PC-3 (cell line): Measurements from ENCODE around the gene KIF5C. TPM values are rescaled to one million over a fixed set of nuclear protein-coding genes. Genes with fewer than 3 reads are reported as not detected.

ENCODE experiments used
- ATAC-seq: fragments of 200-7000 bp; cut with Tn5 transposase; 2 replicates; pipeline ENCODE4 v1.9.1; 2020; ENCODE audit warnings: mild to moderate bottlenecking, moderate library complexity
- BruUV-seq: library from RNA; stranded (reverse); fragments of 400-500 nt; replicated peaks from 2 replicates; lab custom pipeline; 2021; lab: Mats Ljungman, UMichigan
- CTCF ChIA-PET: fragments of 300-600 bp; sonication (Branson Sonifier 250); formaldehyde crosslinking; loops from one replicate; lab custom pipeline; 2022; ENCODE audit warnings: antibody characterized with exemption; lab: Charles Lee
- POLR2A ChIA-PET: fragments of 300-600 bp; sonication (Branson Sonifier 250); formaldehyde crosslinking; loops from one replicate; lab custom pipeline; 2022; ENCODE audit warnings: antibody characterized with exemption; ENCODE audit not compliant: unreplicated experiment; lab: Charles Lee
- DNase-seq: peaks from one replicate; pipeline ENCODE4 v3.0.0-alpha.2; 2015
- H2AFZ ChIP-seq: fragments of 300-600 bp; sonication (generic); 2 replicates; pipeline ENCODE4 v1.6.0; 2016; ENCODE audit warnings: antibody characterized with exemption, low read length
- H3F3A ChIP-seq: fragments of 300-600 bp; sonication (generic); one replicate; pipeline ENCODE4 v1.6.0; 2017; ENCODE audit warnings: antibody characterized with exemption, low read length, control low read depth, mild to moderate bottlenecking; ENCODE audit not compliant: unreplicated experiment
- H3K27ac ChIP-seq: fragments of 300-600 bp; sonication (generic); 2 replicates; pipeline ENCODE4 v1.5.1; 2016; ENCODE audit warnings: mild to moderate bottlenecking, low read length
- H3K27me3 ChIP-seq: fragments of 300-600 bp; sonication (generic); 2 replicates; pipeline ENCODE4 v1.6.1; 2016; ENCODE audit warnings: low read length, mixed read lengths
- H3K36me3 ChIP-seq: fragments of 300-600 bp; sonication (generic); 2 replicates; pipeline ENCODE4 v1.6.1; 2016; ENCODE audit warnings: low read depth, mixed run types, low read length, mixed read lengths
- H3K4me1 ChIP-seq: fragments of 300-600 bp; sonication (generic); 2 replicates; pipeline ENCODE4 v1.5.1; 2016; ENCODE audit warnings: low read length; ENCODE audit not compliant: insufficient read depth
- H3K4me2 ChIP-seq: fragments of 300-600 bp; sonication (generic); 2 replicates; pipeline ENCODE4 v1.6.0; 2016; ENCODE audit warnings: low read length
- H3K4me3 ChIP-seq: fragments of 300-600 bp; sonication (generic); 2 replicates; pipeline ENCODE4 v1.5.1; 2016; ENCODE audit warnings: mild to moderate bottlenecking, low read length, mixed read lengths
- H3K79me2 ChIP-seq: fragments of 300-600 bp; sonication (generic); 2 replicates; pipeline ENCODE4 v1.6.1; 2017; ENCODE audit warnings: low read length, mixed read lengths
- H3K9ac ChIP-seq: fragments of 300-600 bp; sonication (generic); 2 replicates; pipeline ENCODE4 v1.6.0; 2016; ENCODE audit warnings: mild to moderate bottlenecking, low read length
- H3K9me2 ChIP-seq: fragments of 300-600 bp; sonication (generic); replicated peaks from 2 replicates; pipeline ENCODE4 v1.6.1; 2016; ENCODE audit warnings: mixed run types, low read length, mixed read lengths
- H3K9me3 ChIP-seq: fragments of 300-600 bp; sonication (generic); 2 replicates; pipeline ENCODE4 v1.6.1; 2016; ENCODE audit warnings: low read length, mixed read lengths
- H4K20me1 ChIP-seq: fragments of 300-600 bp; sonication (generic); 2 replicates; pipeline ENCODE4 v1.6.1; 2016; ENCODE audit warnings: low read length, mixed read lengths
- EZH2 ChIP-seq: fragments of 300-600 bp; sonication (generic); IDR thresholded peaks from one replicate; pipeline ENCODE4 v1.6.1; 2017; ENCODE audit warnings: antibody characterized with exemption, mild to moderate bottlenecking, low read length; ENCODE audit not compliant: unreplicated experiment
- EZH2phosphoT487 ChIP-seq: fragments of 300-600 bp; sonication (generic); IDR thresholded peaks from 2 replicates; pipeline ENCODE4 v1.6.1; 2018; ENCODE audit warnings: mild to moderate bottlenecking, antibody characterized with exemption, low read length, borderline replicate concordance
- intact Hi-C: fragments of 100-400 bp; cut with micrococcal nuclease; formaldehyde crosslinking; loops from 2 replicates; pipeline ENCODE4 v1.9.0; 2023
- total RNA-seq: library from RNA; depleted of rRNA; stranded (reverse); fragments of >200 nt; gene quantifications from 2 replicates; pipeline ENCODE4 v1.2.3, GENCODE V29; 2014
- TF ChIP-seq, protein P1 (sequence below): fragments of 300-600 bp; sonication (generic); conservative IDR thresholded peaks from 2 replicates; pipeline ENCODE4 v1.5.1; 2017; ENCODE audit warnings: antibody characterized with exemption, low read depth, mild to moderate bottlenecking, low read length

KIF5C gene
- total RNA-seq, 1 experiment from 2014 or later: 4.0 TPM

DNA sequence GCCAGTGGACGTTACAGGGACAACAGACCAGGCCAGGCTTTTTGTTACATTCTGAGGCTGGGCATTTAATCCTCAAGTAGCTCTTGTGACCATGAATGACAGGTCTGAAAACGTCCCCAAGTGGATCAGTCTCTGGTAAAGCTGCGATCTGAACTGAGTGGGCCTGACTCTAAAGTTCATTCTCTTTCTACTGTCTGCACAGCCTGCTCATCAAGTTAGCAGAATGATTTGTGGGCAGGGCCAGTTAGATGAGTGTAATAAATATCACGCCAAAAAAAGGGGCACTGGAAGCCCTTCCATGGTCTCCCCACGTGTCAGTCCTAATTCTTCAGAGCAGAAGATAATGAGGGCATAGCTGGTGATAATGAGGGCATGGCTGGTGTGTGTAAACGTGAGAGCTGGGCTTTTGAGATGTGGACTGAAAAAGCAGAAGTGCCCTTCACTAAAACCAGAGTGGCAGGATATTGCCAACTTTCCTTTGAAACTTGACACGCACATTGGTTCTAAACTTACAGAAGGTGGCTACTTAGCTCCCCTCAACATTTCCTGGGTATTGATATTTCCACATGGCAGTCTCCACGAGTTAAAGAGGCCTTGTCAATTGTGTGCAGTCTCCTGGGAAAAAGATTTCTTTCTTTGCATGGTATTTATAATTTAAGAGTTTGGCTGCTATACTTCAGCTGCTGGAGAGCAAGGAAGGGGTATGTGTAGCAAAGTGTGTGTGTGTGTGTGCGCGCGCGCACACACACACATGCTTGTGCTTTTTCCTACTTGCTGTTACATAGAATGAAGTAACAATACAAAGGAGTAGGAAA lies 90.8 kb downstream of the KIF5C start:
- peaks cover 16% of the 10 kb centered on the region for H3K27me3 ChIP-seq
- ATAC-seq: no peak
- no peak overlapping the region for H3K4me3 ChIP-seq
- H3K79me2 ChIP-seq: no peaks in the 10 kb centered on the region
- TF ChIP-seq, protein P1, sequence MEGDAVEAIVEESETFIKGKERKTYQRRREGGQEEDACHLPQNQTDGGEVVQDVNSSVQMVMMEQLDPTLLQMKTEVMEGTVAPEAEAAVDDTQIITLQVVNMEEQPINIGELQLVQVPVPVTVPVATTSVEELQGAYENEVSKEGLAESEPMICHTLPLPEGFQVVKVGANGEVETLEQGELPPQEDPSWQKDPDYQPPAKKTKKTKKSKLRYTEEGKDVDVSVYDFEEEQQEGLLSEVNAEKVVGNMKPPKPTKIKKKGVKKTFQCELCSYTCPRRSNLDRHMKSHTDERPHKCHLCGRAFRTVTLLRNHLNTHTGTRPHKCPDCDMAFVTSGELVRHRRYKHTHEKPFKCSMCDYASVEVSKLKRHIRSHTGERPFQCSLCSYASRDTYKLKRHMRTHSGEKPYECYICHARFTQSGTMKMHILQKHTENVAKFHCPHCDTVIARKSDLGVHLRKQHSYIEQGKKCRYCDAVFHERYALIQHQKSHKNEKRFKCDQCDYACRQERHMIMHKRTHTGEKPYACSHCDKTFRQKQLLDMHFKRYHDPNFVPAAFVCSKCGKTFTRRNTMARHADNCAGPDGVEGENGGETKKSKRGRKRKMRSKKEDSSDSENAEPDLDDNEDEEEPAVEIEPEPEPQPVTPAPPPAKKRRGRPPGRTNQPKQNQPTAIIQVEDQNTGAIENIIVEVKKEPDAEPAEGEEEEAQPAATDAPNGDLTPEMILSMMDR: no peak
- no TSS peak for BruUV-seq
- H3K27ac ChIP-seq: no peak overlapping the region
- no peaks in the 10 kb centered on the region for H3F3A ChIP-seq
- no peaks in the 10 kb centered on the region for H3K36me3 ChIP-seq
- no peaks in the 10 kb centered on the region for H3K9me3 ChIP-seq
- no peak overlapping the region for H3K9ac ChIP-seq
- H2AFZ ChIP-seq: no peak overlapping the region
- no peaks in the 10 kb centered on the region for H3K9me2 ChIP-seq
- H4K20me1 ChIP-seq: no peaks in the 10 kb centered on the region
- POLR2A ChIA-PET: interaction anchor here (0.7 kb wide), 1 partner anchor 320 kb away, joined by 3 read pairs; no protein-coding TSS in a partner anchor
- no peak for DNase-seq
- H3K4me1 ChIP-seq: no peaks in the 10 kb centered on the region
- intact Hi-C loops: loop anchor here (5.0 kb wide), 1 partner anchor 399 kb away; no protein-coding TSS in a partner anchor
- no peak overlapping the region for H3K4me2 ChIP-seq
- CTCF ChIA-PET: interaction anchor here (0.6 kb wide), 1 partner anchor 24 kb away, joined by 3 read pairs; no protein-coding TSS in a partner anchor

DNA sequence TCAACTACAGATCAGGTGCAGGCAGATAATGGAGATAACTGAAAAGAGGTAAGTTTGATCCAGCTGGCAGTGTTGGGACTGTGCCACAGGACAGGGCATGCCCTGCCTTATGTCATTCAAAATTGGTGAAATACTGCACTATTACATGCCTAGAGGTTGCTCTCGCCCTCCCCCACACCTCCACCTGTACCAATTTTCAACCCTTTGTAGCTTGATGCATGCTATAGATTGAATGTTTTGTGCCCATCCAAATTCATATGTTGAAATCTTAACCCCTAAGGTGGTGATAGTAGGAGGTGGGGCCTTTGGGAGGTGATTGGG lies 91.4 kb downstream of the KIF5C start:
- no peak overlapping the region for H2AFZ ChIP-seq

DNA sequence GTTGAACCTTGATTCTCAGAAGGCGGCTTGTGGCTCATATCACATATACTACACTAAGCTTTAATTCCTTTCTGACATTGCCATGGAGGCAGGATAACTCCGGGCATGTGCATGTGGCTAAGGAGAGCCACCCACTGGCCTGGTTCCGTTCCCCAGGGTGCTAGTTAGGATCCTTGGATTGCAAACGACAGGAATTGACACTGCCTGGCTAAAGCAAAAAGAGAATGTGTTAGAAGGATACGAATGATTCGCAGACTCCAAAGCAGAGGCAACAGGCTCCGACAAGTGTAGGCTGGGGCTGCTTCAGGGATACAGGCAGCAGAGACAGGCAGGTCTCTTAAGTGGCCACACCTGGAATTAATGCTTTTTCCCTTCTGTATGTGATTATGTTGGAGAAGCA lies 92.0 kb downstream of the KIF5C start:
- BruUV-seq: no TSS peak
- Histone ChIP-seq H3K27ac (no peak overlapping the region), H3K4me3 (no peak overlapping the region), H3K27me3 (peaks cover 16% of the 10 kb centered on the region), H3K4me1 (no peaks in the 10 kb centered on the region), H3F3A (no peaks in the 10 kb centered on the region), H4K20me1 (no peaks in the 10 kb centered on the region), H3K4me2 (no peak overlapping the region), H3K79me2 (no peaks in the 10 kb centered on the region), H3K9me2 (no peaks in the 10 kb centered on the region), H3K9ac (no peak overlapping the region), H3K9me3 (no peaks in the 10 kb centered on the region), H2AFZ (no peak overlapping the region), H3K36me3 (no peaks in the 10 kb centered on the region)
- intact Hi-C loops: loop anchor here (5.0 kb wide), 1 partner anchor 400 kb away; no protein-coding TSS in a partner anchor
- DNase-seq: no peak
- ChIA-PET CTCF (no interaction called here), POLR2A (no interaction called here)
- TF ChIP-seq, protein P1: no peak
- TF ChIP-seq EZH2: no peak
- TF ChIP-seq EZH2phosphoT487: no peak
- ATAC-seq: no peak

More for the DNA sequence above, 91.4 kb downstream of the KIF5C start:
- BruUV-seq: no TSS peak
- H3K9ac ChIP-seq: no peak overlapping the region
- H4K20me1 ChIP-seq: no peaks in the 10 kb centered on the region
- H3K79me2 ChIP-seq: no peaks in the 10 kb centered on the region
- H3K4me3 ChIP-seq: no peak overlapping the region
- H3K9me2 ChIP-seq: no peaks in the 10 kb centered on the region
- ATAC-seq: no peak
- H3K9me3 ChIP-seq: no peaks in the 10 kb centered on the region
- H3K4me1 ChIP-seq: no peaks in the 10 kb centered on the region
- intact Hi-C loops: loop anchor here (5.0 kb wide), 1 partner anchor 399 kb away; no protein-coding TSS in a partner anchor
- H3K27ac ChIP-seq: no peak overlapping the region
- H3K27me3 ChIP-seq: peaks cover 16% of the 10 kb centered on the region
- no peaks in the 10 kb centered on the region for H3F3A ChIP-seq
- POLR2A ChIA-PET: interaction anchor here (0.7 kb wide), 1 partner anchor 321 kb away, joined by 3 read pairs; no protein-coding TSS in a partner anchor
- CTCF ChIA-PET: no interaction called here
- no peak for DNase-seq
- H3K36me3 ChIP-seq: no peaks in the 10 kb centered on the region
- TF ChIP-seq, protein P1: no peak
- TF ChIP-seq EZH2phosphoT487 (no peak), EZH2 (no peak)
- no peak overlapping the region for H3K4me2 ChIP-seq
